22Rv1 (cell line): ENCODE data around the gene SDK1.

Experiments used
- ZFX ChIP-seq: fragments of 450-650 bp; IDR thresholded peaks from 2 replicates; pipeline ENCODE4 v1.6.1; 2017; ENCODE audit warnings: antibody characterized with exemption, borderline replicate concordance
- TF ChIP-seq, protein P1 (sequence below): fragments of 450-650 bp; IDR thresholded peaks from 2 replicates; pipeline ENCODE4 v1.5.1; 2017; ENCODE audit warnings: mild to moderate bottlenecking

DNA sequence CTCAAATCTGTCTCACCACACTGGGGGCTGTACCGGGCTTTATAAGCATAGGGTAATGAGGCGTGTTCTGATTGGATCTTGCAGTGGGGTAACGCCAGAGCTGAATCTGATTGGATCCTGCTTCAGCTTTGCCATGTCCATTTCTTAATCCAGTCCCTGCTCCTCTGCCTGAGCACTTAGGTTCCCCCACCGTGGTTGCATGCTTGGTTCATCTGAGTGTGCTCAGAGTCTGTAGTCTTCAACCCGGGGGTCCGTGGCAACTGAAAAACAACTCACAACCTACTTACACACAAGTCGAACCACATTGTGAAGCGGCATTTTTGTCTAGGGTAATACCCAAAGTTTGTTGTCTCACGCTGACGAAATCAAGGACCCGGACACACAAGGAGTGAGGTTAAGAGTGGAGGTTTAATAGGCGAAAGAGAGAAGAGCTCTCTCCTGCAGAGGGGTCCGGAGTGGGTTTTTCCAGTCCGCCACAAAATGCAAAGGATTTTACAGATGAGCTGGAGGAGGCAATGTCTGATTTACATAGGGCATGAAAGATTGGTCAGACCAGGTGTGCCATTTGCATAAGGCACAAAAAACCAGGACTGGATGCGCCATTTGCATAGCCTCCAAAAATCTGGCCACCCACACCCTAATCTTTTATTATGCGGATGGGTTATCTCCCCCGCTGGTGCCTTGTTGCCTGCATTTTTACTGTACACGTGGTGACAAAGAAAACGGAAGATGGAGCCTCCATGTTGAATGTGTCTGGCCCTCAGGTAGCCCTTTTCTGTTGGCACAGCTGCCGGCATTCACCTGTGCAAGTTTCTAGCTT lies 739.3 kb downstream of the SDK1 start:
- TF ChIP-seq, protein P1, sequence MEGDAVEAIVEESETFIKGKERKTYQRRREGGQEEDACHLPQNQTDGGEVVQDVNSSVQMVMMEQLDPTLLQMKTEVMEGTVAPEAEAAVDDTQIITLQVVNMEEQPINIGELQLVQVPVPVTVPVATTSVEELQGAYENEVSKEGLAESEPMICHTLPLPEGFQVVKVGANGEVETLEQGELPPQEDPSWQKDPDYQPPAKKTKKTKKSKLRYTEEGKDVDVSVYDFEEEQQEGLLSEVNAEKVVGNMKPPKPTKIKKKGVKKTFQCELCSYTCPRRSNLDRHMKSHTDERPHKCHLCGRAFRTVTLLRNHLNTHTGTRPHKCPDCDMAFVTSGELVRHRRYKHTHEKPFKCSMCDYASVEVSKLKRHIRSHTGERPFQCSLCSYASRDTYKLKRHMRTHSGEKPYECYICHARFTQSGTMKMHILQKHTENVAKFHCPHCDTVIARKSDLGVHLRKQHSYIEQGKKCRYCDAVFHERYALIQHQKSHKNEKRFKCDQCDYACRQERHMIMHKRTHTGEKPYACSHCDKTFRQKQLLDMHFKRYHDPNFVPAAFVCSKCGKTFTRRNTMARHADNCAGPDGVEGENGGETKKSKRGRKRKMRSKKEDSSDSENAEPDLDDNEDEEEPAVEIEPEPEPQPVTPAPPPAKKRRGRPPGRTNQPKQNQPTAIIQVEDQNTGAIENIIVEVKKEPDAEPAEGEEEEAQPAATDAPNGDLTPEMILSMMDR, result no peak
- no peak for TF ChIP-seq ZFX
